Measurements from ENCODE around the gene HOXA6. TPM values are rescaled to one million over a fixed set of nuclear protein-coding genes. Genes with fewer than 3 reads are reported as not detected.

HOXA6 gene
- total and polyA plus RNA-seq, 4 donors: 0.97 to 7.6 (median 6.3) TPM; not detected in 1

GRCh38 chr7:27164367-27165088 is 17.0 kb upstream of the HOXA6 start:
- no peaks in the 10 kb centered on the region for H3K27me3 ChIP-seq (ENCODE audit: control insufficient read depth in 1 of 2, insufficient read depth in 2 of 2, low read length in 1 of 2)
- intact Hi-C loops (cut with DNase I): loop anchor here (5.0 to 10.0 kb wide), 3 partner anchors 482 to 960 kb away; partner anchors contain the start of genes CBX3 (in 1 of the 2) and HNRNPA2B1 (in 1 of the 2)

GRCh38 chr7:27164045-27164366 is 16.4 kb upstream of the HOXA6 start:
- intact Hi-C loops (cut with DNase I): loop anchor here (5.0 to 10.0 kb wide), 3 partner anchors 482 to 959 kb away; partner anchors contain the start of genes CBX3 (in 1 of the 2) and HNRNPA2B1 (in 1 of the 2)
- no peaks in the 10 kb centered on the region for H3K9me3 ChIP-seq (ENCODE audit: control insufficient read depth, low read length)
- no peak for DNase-seq
- 72 to 86% methylated on average over 12 of the region's 12 CpGs for WGBS, 2 donors
- no peaks in the 10 kb centered on the region for H3K36me3 ChIP-seq (ENCODE audit: control insufficient read depth in 1 of 2, insufficient read depth in 2 of 2, low read length in 1 of 2)
- H3K27me3 ChIP-seq (ENCODE audit: control insufficient read depth in 1 of 2, insufficient read depth in 2 of 2, low read length in 1 of 2): no peaks in the 10 kb centered on the region
- H3K27ac ChIP-seq (ENCODE audit: low read depth in 1 of 2, low read length in 2 of 2): no peak overlapping the region
- H3K4me3 ChIP-seq (ENCODE audit: low read length in 2 of 2): no peak overlapping the region
- no peaks in the 10 kb centered on the region for H3K4me1 ChIP-seq (ENCODE audit: control insufficient read depth in 1 of 2, insufficient read depth in 2 of 2, low read length in 2 of 2)
- ATAC-seq (ENCODE audit: low FRiP score): no peak

More at GRCh38 chr7:27164367-27165088, 17.0 kb upstream of the HOXA6 start:
- 36 to 40% methylated on average over 47 of the region's 47 CpGs for WGBS, 2 donors
- H3K36me3 ChIP-seq (ENCODE audit: control insufficient read depth in 1 of 2, insufficient read depth in 2 of 2, low read length in 1 of 2): no peaks in the 10 kb centered on the region
- H3K4me1 ChIP-seq (ENCODE audit: control insufficient read depth in 1 of 2, insufficient read depth in 2 of 2, low read length in 2 of 2): no peaks in the 10 kb centered on the region
- H3K9me3 ChIP-seq (ENCODE audit: control insufficient read depth, low read length): no peaks in the 10 kb centered on the region
- DNase-seq (peak; percentile 55 to 89), ATAC-seq (ENCODE audit: low FRiP score) (peak; percentile 39)
- H3K4me3 ChIP-seq (ENCODE audit: low read length in 2 of 2): no peak overlapping the region
- H3K27ac ChIP-seq (ENCODE audit: low read depth in 1 of 2, low read length in 2 of 2): no peak overlapping the region

- no peaks in the 10 kb centered on the region for H3K4me1 ChIP-seq (ENCODE audit: control insufficient read depth in 1 of 2, insufficient read depth in 2 of 2, low read length in 2 of 2)
- WGBS, 2 donors: 85 to 94% methylated on average over 24 of the region's 24 CpGs
- intact Hi-C loops (cut with DNase I): loop anchor here (5.0 to 10.0 kb wide), 3 partner anchors 481 to 959 kb away; partner anchors contain the start of genes CBX3 (in 1 of the 2) and HNRNPA2B1 (in 1 of the 2)
- H3K27me3 ChIP-seq (ENCODE audit: control insufficient read depth in 1 of 2, insufficient read depth in 2 of 2, low read length in 1 of 2): no peaks in the 10 kb centered on the region
- no peak overlapping the region for H3K27ac ChIP-seq (ENCODE audit: low read depth in 1 of 2, low read length in 2 of 2)
- no peaks in the 10 kb centered on the region for H3K9me3 ChIP-seq (ENCODE audit: control insufficient read depth, low read length)
- DNase-seq (peak; percentile 15 to 66), ATAC-seq (ENCODE audit: low FRiP score) (no peak)
- no peak overlapping the region for H3K4me3 ChIP-seq (ENCODE audit: low read length in 2 of 2)
- H3K36me3 ChIP-seq (ENCODE audit: control insufficient read depth in 1 of 2, insufficient read depth in 2 of 2, low read length in 1 of 2): no peaks in the 10 kb centered on the region
These were observed 15.9 kb upstream of the HOXA6 start for GRCh38 chr7:27163288-27164044.

GRCh38 chr7:27162561-27163287 is 15.2 kb upstream of the HOXA6 start:
- WGBS, 2 donors: 87 to 95% methylated on average over 7 of the region's 7 CpGs
- Histone ChIP-seq H3K4me1 (ENCODE audit: control insufficient read depth in 1 of 2, insufficient read depth in 2 of 2, low read length in 2 of 2) (no peaks in the 10 kb centered on the region), H3K27me3 (ENCODE audit: control insufficient read depth in 1 of 2, insufficient read depth in 2 of 2, low read length in 1 of 2) (no peaks in the 10 kb centered on the region), H3K9me3 (ENCODE audit: control insufficient read depth, low read length) (no peaks in the 10 kb centered on the region), H3K36me3 (ENCODE audit: control insufficient read depth in 1 of 2, insufficient read depth in 2 of 2, low read length in 1 of 2) (no peaks in the 10 kb centered on the region), H3K4me3 (ENCODE audit: low read length in 2 of 2) (no peak overlapping the region), H3K27ac (ENCODE audit: low read depth in 1 of 2, low read length in 2 of 2) (no peak overlapping the region)
- no peak for ATAC-seq (ENCODE audit: low FRiP score)
- DNase-seq: no peak
- intact Hi-C loops (cut with DNase I): loop anchor here (5.0 to 10.0 kb wide), 3 partner anchors 480 to 958 kb away; partner anchors contain the start of genes CBX3 (in 1 of the 2) and HNRNPA2B1 (in 1 of the 2)

GRCh38 chr7:27161721-27162560 is 14.4 kb upstream of the HOXA6 start:
- 68 to 81% methylated on average over 26 to 30 of the region's 30 CpGs for WGBS, 2 donors
- no peaks in the 10 kb centered on the region for H3K9me3 ChIP-seq (ENCODE audit: control insufficient read depth, low read length)
- ATAC-seq (ENCODE audit: low FRiP score) (no peak), DNase-seq (peak in 1 of 2 donors; percentile 78)
- no peak overlapping the region for H3K4me3 ChIP-seq (ENCODE audit: low read length in 2 of 2)
- H3K4me1 ChIP-seq (ENCODE audit: control insufficient read depth in 1 of 2, insufficient read depth in 2 of 2, low read length in 2 of 2): no peaks in the 10 kb centered on the region
- no peaks in the 10 kb centered on the region for H3K27me3 ChIP-seq (ENCODE audit: control insufficient read depth in 1 of 2, insufficient read depth in 2 of 2, low read length in 1 of 2)
- H3K36me3 ChIP-seq (ENCODE audit: control insufficient read depth in 1 of 2, insufficient read depth in 2 of 2, low read length in 1 of 2): no peaks in the 10 kb centered on the region
- intact Hi-C loops (cut with DNase I): loop anchor here (2.0 to 10.0 kb wide), 4 partner anchors 480 to 957 kb away; partner anchors contain the start of genes CBX3 (in 1 of the 2) and HNRNPA2B1 (in 1 of the 2)
- no peak overlapping the region for H3K27ac ChIP-seq (ENCODE audit: low read depth in 1 of 2, low read length in 2 of 2)

GRCh38 chr7:27161214-27161720 is 13.7 kb upstream of the HOXA6 start:
- WGBS, 2 donors: 11 to 20% methylated on average over 19 to 27 of the region's 27 CpGs
- no peak overlapping the region for H3K27ac ChIP-seq (ENCODE audit: low read depth in 1 of 2, low read length in 2 of 2)
- no peaks in the 10 kb centered on the region for H3K9me3 ChIP-seq (ENCODE audit: control insufficient read depth, low read length)
- DNase-seq (peak in 1 of 2 donors; percentile 77), ATAC-seq (ENCODE audit: low FRiP score) (no peak)
- no peaks in the 10 kb centered on the region for H3K4me1 ChIP-seq (ENCODE audit: control insufficient read depth in 1 of 2, insufficient read depth in 2 of 2, low read length in 2 of 2)
- H3K27me3 ChIP-seq (ENCODE audit: control insufficient read depth in 1 of 2, insufficient read depth in 2 of 2, low read length in 1 of 2): no peaks in the 10 kb centered on the region
- intact Hi-C loops (cut with DNase I): loop anchor here (2.0 to 10.0 kb wide), 4 partner anchors 479 to 956 kb away; partner anchors contain the start of genes CBX3 (in 1 of the 2) and HNRNPA2B1 (in 1 of the 2)
- no peaks in the 10 kb centered on the region for H3K36me3 ChIP-seq (ENCODE audit: control insufficient read depth in 1 of 2, insufficient read depth in 2 of 2, low read length in 1 of 2)
- H3K4me3 ChIP-seq (ENCODE audit: low read length in 2 of 2): no peak overlapping the region

- no peaks in the 10 kb centered on the region for H3K4me1 ChIP-seq (ENCODE audit: control insufficient read depth in 1 of 2, insufficient read depth in 2 of 2, low read length in 2 of 2)
- 4 to 9% methylated on average over 52 to 54 of the region's 54 CpGs for WGBS, 2 donors
- H3K4me3 ChIP-seq (ENCODE audit: low read length in 2 of 2): peak overlapping the region; percentile 33 to 45
- H3K36me3 ChIP-seq (ENCODE audit: control insufficient read depth in 1 of 2, insufficient read depth in 2 of 2, low read length in 1 of 2): no peaks in the 10 kb centered on the region
- DNase-seq (peak; percentile 90 to 96), ATAC-seq (ENCODE audit: low FRiP score) (peak; percentile 84)
- H3K27me3 ChIP-seq (ENCODE audit: control insufficient read depth in 1 of 2, insufficient read depth in 2 of 2, low read length in 1 of 2): no peaks in the 10 kb centered on the region
- no peaks in the 10 kb centered on the region for H3K9me3 ChIP-seq (ENCODE audit: control insufficient read depth, low read length)
- H3K27ac ChIP-seq (ENCODE audit: low read depth in 1 of 2, low read length in 2 of 2): no peak overlapping the region
- intact Hi-C loops (cut with DNase I): loop anchor here (2.0 to 10.0 kb wide), 4 partner anchors 478 to 956 kb away; partner anchors contain the start of genes CBX3 (in 1 of the 2) and HNRNPA2B1 (in 1 of the 2)
These were observed 13.1 kb upstream of the HOXA6 start for GRCh38 chr7:27160546-27161213.

All from aorta (tissue), 5 donors.